SU-DHL-6 (cell line): Measurements from ENCODE around the gene ANXA2.

ENCODE experiments used
- H2AFZ ChIP-seq: fragments of 200-600 bp; sonication (generic); 2 replicates; pipeline ENCODE4 v1.6.1; 2014; ENCODE audit warnings: low read depth, mild to moderate bottlenecking, moderate library complexity, mixed read lengths, antibody characterized with exemption, low read length; ENCODE audit not compliant: severe bottlenecking
- H3F3A ChIP-seq: fragments of 200-600 bp; shearing (Covaris generic); 2 replicates; pipeline ENCODE4 v1.6.0; 2016; ENCODE audit warnings: antibody characterized with exemption, mild to moderate bottlenecking; ENCODE audit not compliant: insufficient read depth
- H3K27ac ChIP-seq: fragments of 200-600 bp; sonication (generic); 2 replicates; pipeline ENCODE4 v1.5.1; 2016; ENCODE audit warnings: low read depth, mild to moderate bottlenecking, low read length, moderate library complexity, mixed read lengths
- H3K27me3 ChIP-seq: fragments of 200-600 bp; sonication (generic), shearing (Covaris generic); 2 replicates; pipeline ENCODE4 v1.6.0; 2014; ENCODE audit warnings: mild to moderate bottlenecking, low read length
- H3K36me3 ChIP-seq: fragments of 200-600 bp; sonication (generic); 2 replicates; pipeline ENCODE4 v1.6.1; 2014; ENCODE audit warnings: mild to moderate bottlenecking, low read length, mixed read lengths
- H3K4me2 ChIP-seq: fragments of 300-600, 200-600 bp; shearing (Covaris generic), sonication (generic); 2 replicates; pipeline ENCODE4 v1.6.0; 2014; ENCODE audit warnings: low read length, low read depth, mild to moderate bottlenecking; ENCODE audit not compliant: poor library complexity, severe bottlenecking
- H3K4me3 ChIP-seq: fragments of 200-600 bp; sonication (generic); 2 replicates; pipeline ENCODE4 v1.5.1; 2014; ENCODE audit warnings: antibody characterized with exemption, low read length, mild to moderate bottlenecking, mixed read lengths; ENCODE audit not compliant: insufficient read depth, poor library complexity, severe bottlenecking
- H3K79me2 ChIP-seq: fragments of 200-600 bp; sonication (generic); 2 replicates; pipeline ENCODE4 v1.6.1; 2014; ENCODE audit warnings: mild to moderate bottlenecking, low read length, moderate library complexity; ENCODE audit not compliant: insufficient read depth
- H3K9ac ChIP-seq: fragments of 200-600 bp; sonication (generic); 2 replicates; pipeline ENCODE4 v1.7.0; 2014; ENCODE audit warnings: mild to moderate bottlenecking, low read length
- H3K9me2 ChIP-seq: fragments of 200-600 bp; sonication (generic); replicated peaks from 2 replicates; pipeline ENCODE4 v1.6.1; 2014; ENCODE audit warnings: low read length; ENCODE audit not compliant: insufficient read depth
- H3K9me3 ChIP-seq: fragments of 200-600 bp; sonication (generic); 2 replicates; pipeline ENCODE4 v1.6.1; 2014; ENCODE audit warnings: low read length, mixed read lengths; ENCODE audit not compliant: insufficient read depth
- H4K20me1 ChIP-seq: fragments of 200-600 bp; sonication (generic); 2 replicates; pipeline ENCODE4 v1.6.1; 2014; ENCODE audit warnings: low read depth, mild to moderate bottlenecking, antibody characterized with exemption, low read length, moderate library complexity, mixed read lengths
- EZH2phosphoT487 ChIP-seq: fragments of 200-600 bp; sonication (generic), shearing (Covaris generic); conservative IDR thresholded peaks from 2 replicates; pipeline ENCODE4 v1.6.1; 2018; ENCODE audit warnings: mild to moderate bottlenecking, antibody characterized with exemption, low read length, moderate library complexity, mixed read lengths
- TF ChIP-seq, protein P1 (sequence below): fragments of 200-600 bp; sonication (generic); IDR thresholded peaks from one replicate; pipeline ENCODE4 v1.5.1; 2017; ENCODE audit warnings: antibody characterized with exemption, mild to moderate bottlenecking, low read length, moderate library complexity; ENCODE audit not compliant: insufficient read depth, poor library complexity, severe bottlenecking

The ANXA2 gene

DNA sequence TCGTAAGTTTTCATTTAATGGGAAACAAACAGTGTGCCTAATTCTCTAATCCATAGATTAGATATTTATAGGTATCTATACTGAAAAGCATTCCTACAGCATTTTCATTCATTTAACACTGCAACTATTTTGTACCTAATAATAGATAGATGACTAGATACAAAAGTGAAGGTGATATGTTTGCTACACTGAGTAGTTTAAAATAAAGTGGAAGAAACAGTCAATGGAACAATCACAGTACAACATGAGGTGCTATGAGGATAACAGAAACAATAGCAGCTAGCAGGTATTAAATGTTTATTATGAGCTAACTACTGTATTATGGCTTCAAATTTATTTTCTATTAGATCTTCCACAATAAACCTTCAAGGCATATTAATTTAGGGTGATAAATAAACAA lies 31.1 kb upstream of the ANXA2 start:
- TF ChIP-seq, protein P1, sequence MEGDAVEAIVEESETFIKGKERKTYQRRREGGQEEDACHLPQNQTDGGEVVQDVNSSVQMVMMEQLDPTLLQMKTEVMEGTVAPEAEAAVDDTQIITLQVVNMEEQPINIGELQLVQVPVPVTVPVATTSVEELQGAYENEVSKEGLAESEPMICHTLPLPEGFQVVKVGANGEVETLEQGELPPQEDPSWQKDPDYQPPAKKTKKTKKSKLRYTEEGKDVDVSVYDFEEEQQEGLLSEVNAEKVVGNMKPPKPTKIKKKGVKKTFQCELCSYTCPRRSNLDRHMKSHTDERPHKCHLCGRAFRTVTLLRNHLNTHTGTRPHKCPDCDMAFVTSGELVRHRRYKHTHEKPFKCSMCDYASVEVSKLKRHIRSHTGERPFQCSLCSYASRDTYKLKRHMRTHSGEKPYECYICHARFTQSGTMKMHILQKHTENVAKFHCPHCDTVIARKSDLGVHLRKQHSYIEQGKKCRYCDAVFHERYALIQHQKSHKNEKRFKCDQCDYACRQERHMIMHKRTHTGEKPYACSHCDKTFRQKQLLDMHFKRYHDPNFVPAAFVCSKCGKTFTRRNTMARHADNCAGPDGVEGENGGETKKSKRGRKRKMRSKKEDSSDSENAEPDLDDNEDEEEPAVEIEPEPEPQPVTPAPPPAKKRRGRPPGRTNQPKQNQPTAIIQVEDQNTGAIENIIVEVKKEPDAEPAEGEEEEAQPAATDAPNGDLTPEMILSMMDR = no peak
- no peak for TF ChIP-seq EZH2phosphoT487

GRCh38 chr15:60426870-60427508 lies 29.2 kb upstream of the ANXA2 start:
- Histone ChIP-seq H3K27me3 (no peaks in the 10 kb centered on the region), H3F3A (no peaks in the 10 kb centered on the region), H4K20me1 (no peaks in the 10 kb centered on the region), H3K27ac (no peak overlapping the region), H3K79me2 (no peaks in the 10 kb centered on the region), H3K4me3 (no peak overlapping the region), H3K9me2 (no peaks in the 10 kb centered on the region), H3K36me3 (peaks cover 13% of the 10 kb centered on the region), H3K9me3 (no peaks in the 10 kb centered on the region), H2AFZ (no peak overlapping the region), H3K4me2 (no peak overlapping the region), H3K9ac (no peak overlapping the region)
- no peak for TF ChIP-seq EZH2phosphoT487
- TF ChIP-seq, protein P1 = no peak

More for the DNA sequence above, 31.1 kb upstream of the ANXA2 start:
- no peaks in the 10 kb centered on the region for H3F3A ChIP-seq
- H3K27ac ChIP-seq = no peak overlapping the region
- no peak overlapping the region for H3K9ac ChIP-seq
- H3K4me3 ChIP-seq = no peak overlapping the region
- H3K9me3 ChIP-seq = no peaks in the 10 kb centered on the region
- no peaks in the 10 kb centered on the region for H3K27me3 ChIP-seq
- H4K20me1 ChIP-seq = no peaks in the 10 kb centered on the region
- H3K79me2 ChIP-seq = no peaks in the 10 kb centered on the region
- no peak overlapping the region for H2AFZ ChIP-seq
- H3K9me2 ChIP-seq = no peaks in the 10 kb centered on the region
- no peak overlapping the region for H3K4me2 ChIP-seq
- H3K36me3 ChIP-seq = peaks cover 13% of the 10 kb centered on the region

GRCh38 chr15:60425461-60425860 lies 27.7 kb upstream of the ANXA2 start:
- Histone ChIP-seq H3K4me2 (no peak overlapping the region), H3K36me3 (peaks cover 11% of the 10 kb centered on the region)
- TF ChIP-seq, protein P1 = no peak
- no peak for TF ChIP-seq EZH2phosphoT487

More at GRCh38 chr15:60425461-60425860, 27.7 kb upstream of the ANXA2 start:
- no peak overlapping the region for H2AFZ ChIP-seq
- H3K9me3 ChIP-seq = no peaks in the 10 kb centered on the region
- H3K9me2 ChIP-seq = no peaks in the 10 kb centered on the region
- no peaks in the 10 kb centered on the region for H3K79me2 ChIP-seq
- no peak overlapping the region for H3K9ac ChIP-seq
- H4K20me1 ChIP-seq = no peaks in the 10 kb centered on the region
- H3K27me3 ChIP-seq = no peaks in the 10 kb centered on the region
- no peak overlapping the region for H3K4me3 ChIP-seq
- no peaks in the 10 kb centered on the region for H3F3A ChIP-seq
- H3K27ac ChIP-seq = no peak overlapping the region
